CD14-positive monocyte (primary cell): ENCODE data around the gene WDFY4. TPM values are rescaled to one million over a fixed set of nuclear protein-coding genes. Genes with fewer than 3 reads are reported as not detected.
A peak's percentile ranks its signal among the peaks of the same experiment; 100 is the strongest.

Experiments used
- DNase-seq, 3 donors: peaks; one replicate each; pipeline ENCODE4 v3.0.0-alpha.2; 2011 to 2022
- H2AFZ ChIP-seq: 2 replicates; pipeline ENCODE4 v1.6.0; 2012; ENCODE audit warnings: mild to moderate bottlenecking, low read depth, low read length, inconsistent platforms; ENCODE audit not compliant: insufficient read depth, poor library complexity, severe bottlenecking
- H3K27ac ChIP-seq, 2 donors: 1 replicate in 1 of 2; 2 replicates in 1 of 2; pipeline ENCODE4 v1.5.1; 2012 to 2013; ENCODE audit warnings: low read length in 2 of 2, control low read depth in 1 of 2, inconsistent platforms in 1 of 2, low read depth in 1 of 2, mild to moderate bottlenecking in 1 of 2
- H3K27me3 ChIP-seq, 2 donors: one replicate each; pipeline versions ENCODE4 v1.6.0 to v1.6.1; 2011 to 2013; ENCODE audit warnings: low read length in 2 of 2; ENCODE audit not compliant: control insufficient read depth in 2 of 2, insufficient read depth in 2 of 2
- H3K36me3 ChIP-seq, 2 donors: replicated peaks in 1 of 2; 1 replicate in 1 of 2; 2 replicates in 1 of 2; pipeline versions ENCODE4 v1.5.1 to v1.6.1; 2012 to 2013; ENCODE audit warnings: low read length in 2 of 2, control low read depth in 1 of 2, inconsistent platforms in 1 of 2, mild to moderate bottlenecking in 1 of 2; ENCODE audit not compliant: insufficient read depth in 2 of 2, control insufficient read depth in 1 of 2
- H3K4me1 ChIP-seq, 2 donors: 1 replicate in 1 of 2; 2 replicates in 1 of 2; pipeline versions ENCODE4 v1.5.1 to v1.6.1; 2012 to 2013; ENCODE audit warnings: low read length in 2 of 2, control low read depth in 1 of 2, inconsistent platforms in 1 of 2, mild to moderate bottlenecking in 1 of 2, moderate library complexity in 1 of 2; ENCODE audit not compliant: insufficient read depth in 2 of 2, control insufficient read depth in 1 of 2
- H3K4me2 ChIP-seq: replicated peaks from 2 replicates; pipeline ENCODE3; 2012; ENCODE audit warnings: low read length, moderate library complexity, mild to moderate bottlenecking; ENCODE audit not compliant: poor library complexity, severe bottlenecking; ENCODE audit errors: extremely low read depth
- H3K4me3 ChIP-seq, 3 experiments: fragments of 200-600 bp in 1 of 3; sonication (generic) in 1 of 3; replicated peaks in 1 of 3; 1 replicate in 2 of 3; 2 replicates in 1 of 3; pipeline ENCODE4 v1.5.1; 2011 to 2013; ENCODE audit warnings: low read length in 3 of 3, mild to moderate bottlenecking in 3 of 3, control low read depth in 2 of 3, low read depth in 2 of 3, inconsistent platforms in 1 of 3, moderate library complexity in 1 of 3
- H3K79me2 ChIP-seq: 2 replicates; pipeline ENCODE4 v1.6.0; 2012; ENCODE audit warnings: mild to moderate bottlenecking, control low read depth, inconsistent platforms, low read length, moderate library complexity; ENCODE audit not compliant: insufficient read depth
- H3K9ac ChIP-seq: 2 replicates; pipeline ENCODE4 v1.6.0; 2017; ENCODE audit warnings: low read length, mild to moderate bottlenecking; ENCODE audit not compliant: insufficient read depth, poor library complexity, severe bottlenecking
- H3K9me3 ChIP-seq, 2 donors: replicated peaks in 1 of 2; 1 replicate in 1 of 2; 2 replicates in 1 of 2; pipeline versions ENCODE4 v1.5.1 to v1.6.1; 2012 to 2013; ENCODE audit warnings: low read length in 2 of 2, control low read depth in 1 of 2; ENCODE audit not compliant: control insufficient read depth in 1 of 2, insufficient read depth in 1 of 2
- H4K20me1 ChIP-seq: 2 replicates; pipeline ENCODE4 v1.6.0; 2012; ENCODE audit warnings: mild to moderate bottlenecking, low read length, control low read depth, moderate library complexity; ENCODE audit not compliant: insufficient read depth
- H3K27ac Mint-ChIP-seq, 7 donors: one replicate each; pipeline ENCODE4 v1.8.0; 2020; ENCODE audit warnings: mild to moderate bottlenecking in 7 of 7, mixed read lengths in 7 of 7, moderate library complexity in 6 of 7, inconsistent platforms in 2 of 7
- H3K27me3 Mint-ChIP-seq, 3 donors: one replicate each; pipeline ENCODE4 v1.8.0; 2021 to 2022; ENCODE audit warnings: low read depth in 3 of 3, mild to moderate bottlenecking in 3 of 3, mixed read lengths in 3 of 3, moderate library complexity in 3 of 3, inconsistent platforms in 1 of 3
- H3K36me3 Mint-ChIP-seq, 2 donors: one replicate each; pipeline ENCODE4 v1.8.0; 2020; ENCODE audit warnings: mixed read lengths in 2 of 2, inconsistent platforms in 1 of 2, mild to moderate bottlenecking in 1 of 2
- H3K4me1 Mint-ChIP-seq: one replicate; pipeline ENCODE4 v1.8.0; 2020; ENCODE audit warnings: mild to moderate bottlenecking, mixed read lengths
- H3K4me3 Mint-ChIP-seq, 2 donors: one replicate each; pipeline ENCODE4 v1.8.0; 2020; ENCODE audit warnings: mild to moderate bottlenecking in 2 of 2, mixed read lengths in 2 of 2, moderate library complexity in 1 of 2
- H3K9me3 Mint-ChIP-seq, 7 donors: one replicate each; pipeline ENCODE4 v1.8.0; 2020 to 2022; ENCODE audit warnings: mixed read lengths in 7 of 7, mild to moderate bottlenecking in 6 of 7, moderate library complexity in 6 of 7, inconsistent platforms in 2 of 7
- WGBS: methylation state at CpG from one replicate; pipeline ENCODE4 v1.1.5; 2013; ENCODE audit warnings: missing lambda C conversion rate; ENCODE audit not compliant: insufficient coverage; 5-methylcytosine and 5-hydroxymethylcytosine counted together
- intact Hi-C, 2 donors: fragments of 100-400 bp; cut with micrococcal nuclease; formaldehyde crosslinking; loops; one replicate each; pipeline versions ENCODE4 v1.15.0 to v1.15.1; 2023
- polyA plus RNA-seq, 3 donors: library from polyadenylated mRNA; depleted of rRNA in 1 of 3; unstranded in 2 of 3; stranded (reverse) in 1 of 3; fragments of 300-500 nt in 2 of 3; fragments of >200 nt in 1 of 3; fragmentation: Illumina TruSeq in 2 of 3; gene quantifications; 1 replicate in 2 of 3; 2 replicates in 1 of 3; pipeline ENCODE4 v1.2.3, GENCODE V29; 2012 to 2021
- TF ChIP-seq, protein P1 (sequence below): fragments of 200-600 bp; IDR thresholded peaks from one replicate; pipeline ENCODE4 v1.8.0; 2022; ENCODE audit warnings: antibody characterized with exemption, mild to moderate bottlenecking

Gene WDFY4
- polyA plus RNA-seq, 3 donors, result 7.5 to 36.1 (median 9.8) TPM

DNA sequence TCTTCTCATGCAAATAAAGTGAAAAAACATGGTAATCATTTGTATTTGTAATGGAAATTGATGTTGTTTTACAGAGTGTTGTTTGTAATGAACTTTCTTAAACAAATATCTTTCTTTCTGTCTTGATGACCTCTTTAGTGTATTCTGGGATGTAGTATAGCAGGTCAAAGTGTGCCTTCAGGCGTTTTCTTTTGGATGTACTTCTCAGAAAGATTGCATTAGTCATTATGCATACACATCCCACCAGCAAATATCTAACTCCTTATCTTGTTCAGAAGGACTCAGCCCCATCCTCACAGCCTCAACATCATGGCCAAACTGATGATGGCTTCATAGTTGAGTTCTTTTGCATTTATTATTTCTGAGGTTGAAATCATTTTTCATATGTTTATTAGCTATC is 130.3 kb downstream of the WDFY4 start:
- intact Hi-C loops, result no loop called here
- H3K36me3 ChIP-seq, result peaks cover 80 to 99% of the 10 kb centered on the region in 2 donors
- no peak overlapping the region for H3K27ac ChIP-seq
- no peaks in the 10 kb centered on the region for H3K9me3 Mint-ChIP-seq
- no peaks in the 10 kb centered on the region for H3K4me1 Mint-ChIP-seq
- no peak overlapping the region for H3K27ac Mint-ChIP-seq
- H3K4me1 ChIP-seq, result no peaks in the 10 kb centered on the region
- H4K20me1 ChIP-seq, result no peaks in the 10 kb centered on the region
- H3K36me3 Mint-ChIP-seq, result peaks cover 80 to 88% of the 10 kb centered on the region in 2 donors
- H3K27me3 Mint-ChIP-seq, result no peaks in the 10 kb centered on the region
- no peak overlapping the region for H3K4me3 Mint-ChIP-seq
- H3K9me3 ChIP-seq, result no peaks in the 10 kb centered on the region
- no peaks in the 10 kb centered on the region for H3K79me2 ChIP-seq
- H2AFZ ChIP-seq, result no peak overlapping the region
- no peak for DNase-seq
- no peaks in the 10 kb centered on the region for H3K27me3 ChIP-seq
- TF ChIP-seq, protein P1, sequence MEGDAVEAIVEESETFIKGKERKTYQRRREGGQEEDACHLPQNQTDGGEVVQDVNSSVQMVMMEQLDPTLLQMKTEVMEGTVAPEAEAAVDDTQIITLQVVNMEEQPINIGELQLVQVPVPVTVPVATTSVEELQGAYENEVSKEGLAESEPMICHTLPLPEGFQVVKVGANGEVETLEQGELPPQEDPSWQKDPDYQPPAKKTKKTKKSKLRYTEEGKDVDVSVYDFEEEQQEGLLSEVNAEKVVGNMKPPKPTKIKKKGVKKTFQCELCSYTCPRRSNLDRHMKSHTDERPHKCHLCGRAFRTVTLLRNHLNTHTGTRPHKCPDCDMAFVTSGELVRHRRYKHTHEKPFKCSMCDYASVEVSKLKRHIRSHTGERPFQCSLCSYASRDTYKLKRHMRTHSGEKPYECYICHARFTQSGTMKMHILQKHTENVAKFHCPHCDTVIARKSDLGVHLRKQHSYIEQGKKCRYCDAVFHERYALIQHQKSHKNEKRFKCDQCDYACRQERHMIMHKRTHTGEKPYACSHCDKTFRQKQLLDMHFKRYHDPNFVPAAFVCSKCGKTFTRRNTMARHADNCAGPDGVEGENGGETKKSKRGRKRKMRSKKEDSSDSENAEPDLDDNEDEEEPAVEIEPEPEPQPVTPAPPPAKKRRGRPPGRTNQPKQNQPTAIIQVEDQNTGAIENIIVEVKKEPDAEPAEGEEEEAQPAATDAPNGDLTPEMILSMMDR, result no peak
- no CpG with 5 or more reads among the region's 1 CpG for WGBS
- no peak overlapping the region for H3K4me3 ChIP-seq
- H3K4me2 ChIP-seq, result no peak overlapping the region
- H3K9ac ChIP-seq, result no peak overlapping the region

DNA sequence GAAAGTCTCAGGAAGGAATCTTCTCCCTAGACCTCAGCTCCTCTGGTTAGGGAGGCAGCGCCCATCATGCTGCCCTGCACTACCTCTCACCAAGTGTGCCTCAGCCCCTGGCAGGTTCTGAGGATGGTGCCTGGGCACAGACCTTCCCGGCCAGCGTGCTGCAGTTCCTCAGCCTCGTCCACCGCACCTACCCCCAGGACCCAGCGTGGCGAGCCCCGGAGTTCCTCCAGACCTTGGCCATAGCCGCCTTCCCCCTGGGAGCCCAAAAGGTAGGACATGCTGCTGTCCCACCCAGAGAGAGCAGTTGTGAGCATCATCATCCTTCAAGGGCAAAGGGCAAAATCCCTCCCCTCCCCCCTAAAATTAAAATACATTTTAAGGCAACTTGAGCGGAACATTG is 132.5 kb downstream of the WDFY4 start:
- H3K27me3 ChIP-seq, result no peaks in the 10 kb centered on the region

More for the DNA sequence above, 132.5 kb downstream of the WDFY4 start:
- H3K27ac ChIP-seq, result no peak overlapping the region
- DNase-seq, result no peak
- no peak overlapping the region for H3K4me3 ChIP-seq
- H3K4me2 ChIP-seq, result no peak overlapping the region
- TF ChIP-seq, protein P1, result no peak
- no peaks in the 10 kb centered on the region for H4K20me1 ChIP-seq
- H3K9me3 ChIP-seq, result no peaks in the 10 kb centered on the region
- H3K36me3 ChIP-seq, result peaks cover 81 to 99% of the 10 kb centered on the region in 2 donors
- peaks cover 70 to 87% of the 10 kb centered on the region in 2 donors for H3K36me3 Mint-ChIP-seq
- no peaks in the 10 kb centered on the region for H3K27me3 Mint-ChIP-seq
- H3K9me3 Mint-ChIP-seq, result no peaks in the 10 kb centered on the region
- no peak overlapping the region for H3K4me3 Mint-ChIP-seq
- H3K27ac Mint-ChIP-seq, result peak overlapping the region in 1 of 7 donors; percentile 44
- no peaks in the 10 kb centered on the region for H3K79me2 ChIP-seq
- intact Hi-C loops, result no loop called here
- H2AFZ ChIP-seq, result no peak overlapping the region
- H3K9ac ChIP-seq, result no peak overlapping the region
- WGBS, result 88% methylated on average over 9 of the region's 10 CpGs
- no peaks in the 10 kb centered on the region for H3K4me1 ChIP-seq
- no peaks in the 10 kb centered on the region for H3K4me1 Mint-ChIP-seq
